Mesodermal cell (in vitro differentiated cells): ENCODE measurements around the gene LRRTM4.
"Not testable (repeated sequence)": the region's sequence is repeated elsewhere in the genome, so short reads cannot be mapped to it uniquely, and the experiment has no call there.

Source experiments
- H3K27ac ChIP-seq: 2 replicates; pipeline ENCODE4 v1.7.0; 2013; ENCODE audit warnings: mild to moderate bottlenecking, low read depth, low read length, moderate library complexity; ENCODE audit not compliant: severe bottlenecking
- H3K36me3 ChIP-seq: 2 replicates; pipeline ENCODE4 v1.7.1; 2013; ENCODE audit warnings: mild to moderate bottlenecking, low read length, moderate library complexity; ENCODE audit not compliant: control insufficient read depth, insufficient read depth
- H3K4me1 ChIP-seq: one replicate; pipeline ENCODE4 v1.7.1; 2013; ENCODE audit warnings: mild to moderate bottlenecking, low read length; ENCODE audit not compliant: insufficient read depth, control insufficient read depth, poor library complexity, severe bottlenecking
- H3K4me3 ChIP-seq: 2 replicates; pipeline ENCODE4 v1.7.0; 2013; ENCODE audit warnings: low read length, control low read depth, mild to moderate bottlenecking; ENCODE audit not compliant: insufficient read depth, poor library complexity, severe bottlenecking; ENCODE audit errors: extremely low read depth
- H3K9me3 ChIP-seq: 2 replicates; pipeline ENCODE4 v1.7.1; 2013; ENCODE audit warnings: mild to moderate bottlenecking, low read length, moderate library complexity; ENCODE audit not compliant: control insufficient read depth
- WGBS, 2 experiments: methylation state at CpG; one replicate each; pipeline ENCODE4 v1.1.5; 2013; ENCODE audit warnings: missing lambda C conversion rate in 2 of 2; ENCODE audit not compliant: insufficient coverage in 2 of 2; 5-methylcytosine and 5-hydroxymethylcytosine counted together

The LRRTM4 gene

DNA sequence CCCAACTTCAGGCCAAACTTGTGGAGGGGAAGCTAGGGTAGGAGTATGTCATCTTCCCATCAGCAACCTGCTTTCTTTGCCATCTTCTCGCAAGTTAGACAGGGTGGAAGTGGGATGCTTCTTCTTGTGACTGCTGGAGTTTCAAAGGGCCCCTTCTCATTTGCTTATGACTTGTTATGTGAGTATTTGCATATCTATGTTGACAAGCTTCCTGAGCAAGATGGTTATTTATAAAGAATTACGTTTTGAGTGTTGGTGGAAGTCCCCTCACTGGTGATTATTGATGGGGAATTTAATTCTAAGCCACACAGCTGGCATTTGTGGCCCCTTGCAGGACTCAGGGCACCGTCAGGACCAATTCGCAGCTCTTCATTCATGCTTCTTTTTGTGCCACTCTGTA is 791.0 kb downstream of the LRRTM4 start:
- no peaks in the 10 kb centered on the region for H3K9me3 ChIP-seq
- 75 to 100% methylated on average over 1 to 3 of the region's 4 CpGs for WGBS, 2 experiments
- no peaks in the 10 kb centered on the region for H3K4me1 ChIP-seq
- no peaks in the 10 kb centered on the region for H3K36me3 ChIP-seq
- H3K4me3 ChIP-seq, result no peak overlapping the region
- H3K27ac ChIP-seq, result no peak overlapping the region

DNA sequence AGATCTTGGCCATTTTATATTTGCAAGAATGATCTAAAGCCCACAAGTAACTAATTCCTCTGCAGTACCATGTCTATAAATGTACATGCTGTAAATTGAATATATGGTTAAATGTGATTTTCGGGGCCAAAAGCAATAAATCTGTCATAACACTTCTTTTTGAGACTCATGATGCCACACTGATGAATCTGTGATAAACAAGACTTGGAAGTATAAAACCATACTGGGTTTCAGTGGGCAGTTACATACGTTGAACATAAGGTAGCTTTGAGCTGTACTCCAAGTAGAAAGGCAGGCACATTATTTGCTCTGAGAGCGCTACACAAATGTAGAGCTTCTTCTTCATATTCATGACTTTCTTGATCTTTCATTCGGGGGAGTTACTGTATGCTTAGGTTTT is 792.2 kb downstream of the LRRTM4 start:
- no peak overlapping the region for H3K4me3 ChIP-seq
- no peaks in the 10 kb centered on the region for H3K36me3 ChIP-seq
- H3K27ac ChIP-seq, result no peak overlapping the region
- 91 to 92% methylated on average over 2 to 3 of the region's 4 CpGs for WGBS, 2 experiments
- H3K9me3 ChIP-seq, result no peaks in the 10 kb centered on the region
- no peaks in the 10 kb centered on the region for H3K4me1 ChIP-seq

DNA sequence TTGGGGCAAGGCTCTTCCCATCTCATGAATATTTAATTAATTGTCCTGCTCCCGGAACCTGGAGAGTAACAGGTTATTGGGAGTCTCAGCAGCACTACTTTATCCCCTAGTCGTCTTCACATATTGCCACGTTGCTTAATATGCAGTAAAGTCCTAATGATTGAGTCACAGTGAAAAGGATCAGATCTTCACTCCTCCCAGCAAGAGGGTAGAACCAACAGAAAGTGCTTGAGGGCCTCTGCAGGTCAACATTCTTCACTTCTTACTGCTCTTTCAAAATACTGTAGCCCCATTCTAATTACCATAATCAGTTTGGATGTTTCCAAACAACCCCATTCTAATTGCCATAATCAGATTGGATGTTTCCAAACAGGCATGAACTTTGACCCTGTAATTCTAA is 801.0 kb downstream of the LRRTM4 start:
- Histone ChIP-seq H3K4me3 (no peak overlapping the region), H3K4me1 (no peaks in the 10 kb centered on the region), H3K36me3 (no peaks in the 10 kb centered on the region), H3K9me3 (no peaks in the 10 kb centered on the region), H3K27ac (no peak overlapping the region)
- WGBS, 2 experiments, result 72% methylated on average over 2 of the region's 3 CpGs; no CpG with 5 or more reads in 1 of the 2 experiments

DNA sequence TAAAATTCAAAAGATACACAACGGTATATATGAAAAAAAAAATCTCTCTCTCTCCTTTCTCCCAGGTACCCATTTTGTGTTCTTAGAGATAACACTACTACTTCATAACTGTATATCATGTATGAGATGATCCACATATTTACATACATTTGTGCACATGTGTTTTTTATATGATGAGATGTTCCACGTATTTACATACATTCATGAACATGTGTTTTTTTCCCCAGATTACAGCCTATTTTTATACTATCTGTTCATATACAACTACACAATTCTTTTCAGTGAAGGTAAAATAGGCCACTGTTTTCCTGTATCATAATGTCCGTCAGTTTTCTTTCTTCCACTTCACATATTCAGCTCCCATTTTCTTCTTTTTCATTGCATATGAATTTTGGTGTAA is 808.9 kb downstream of the LRRTM4 start:
- Histone ChIP-seq H3K4me3 (no peak overlapping the region), H3K36me3 (no peaks in the 10 kb centered on the region), H3K27ac (no peak overlapping the region), H3K9me3 (no peaks in the 10 kb centered on the region), H3K4me1 (no peaks in the 10 kb centered on the region)
- no CpG with 5 or more reads among the region's 3 CpGs for WGBS, 2 experiments

DNA sequence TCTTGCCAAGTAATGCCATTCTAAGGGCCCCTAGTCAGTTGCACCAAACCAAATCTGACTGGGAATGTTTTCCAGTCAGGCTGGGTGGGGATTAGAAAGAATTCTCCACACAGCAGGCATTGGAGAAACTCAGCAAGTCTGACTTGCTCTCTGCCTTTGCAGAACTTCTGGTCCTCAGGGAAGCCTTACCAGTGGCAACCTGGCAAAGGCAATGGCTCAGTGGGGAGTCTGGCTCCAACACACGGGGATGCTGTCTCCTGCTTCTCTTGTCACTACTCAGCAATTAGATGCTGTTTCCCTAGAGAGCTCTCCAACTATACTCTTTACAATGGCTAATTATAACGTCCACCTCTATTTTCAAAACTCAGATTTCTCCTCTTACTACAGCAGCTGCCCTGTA is 810.7 kb downstream of the LRRTM4 start:
- Histone ChIP-seq H3K9me3 (no peaks in the 10 kb centered on the region), H3K36me3 (no peaks in the 10 kb centered on the region), H3K4me1 (no peaks in the 10 kb centered on the region), H3K27ac (no peak overlapping the region), H3K4me3 (no peak overlapping the region)
- WGBS, 2 experiments, result 43 to 46% methylated on average over 2 of the region's 2 CpGs

DNA sequence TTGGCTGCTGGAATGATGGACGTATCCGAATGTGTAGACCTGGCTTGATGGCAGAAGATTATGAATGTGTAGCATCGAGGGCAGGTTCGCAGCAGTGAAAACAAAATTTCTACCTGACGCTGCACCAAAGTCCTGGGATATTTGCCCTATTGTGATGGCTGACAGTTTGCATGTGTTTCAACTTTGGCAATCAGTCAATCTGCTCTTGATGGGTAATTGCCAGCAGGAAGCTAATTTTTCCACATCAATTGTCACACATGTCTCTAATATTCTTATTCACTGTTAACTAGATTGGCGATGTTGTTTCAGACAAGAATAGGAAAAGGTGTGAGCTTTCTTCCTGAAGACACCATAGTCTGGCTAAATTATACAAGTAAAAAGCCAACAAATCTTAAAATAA is 821.3 kb downstream of the LRRTM4 start:
- WGBS, 2 experiments, result 80 to 92% methylated on average over 5 of the region's 6 CpGs
- H3K27ac ChIP-seq, result no peak overlapping the region
- H3K36me3 ChIP-seq, result no peaks in the 10 kb centered on the region
- no peak overlapping the region for H3K4me3 ChIP-seq
- H3K4me1 ChIP-seq, result no peaks in the 10 kb centered on the region
- no peaks in the 10 kb centered on the region for H3K9me3 ChIP-seq

DNA sequence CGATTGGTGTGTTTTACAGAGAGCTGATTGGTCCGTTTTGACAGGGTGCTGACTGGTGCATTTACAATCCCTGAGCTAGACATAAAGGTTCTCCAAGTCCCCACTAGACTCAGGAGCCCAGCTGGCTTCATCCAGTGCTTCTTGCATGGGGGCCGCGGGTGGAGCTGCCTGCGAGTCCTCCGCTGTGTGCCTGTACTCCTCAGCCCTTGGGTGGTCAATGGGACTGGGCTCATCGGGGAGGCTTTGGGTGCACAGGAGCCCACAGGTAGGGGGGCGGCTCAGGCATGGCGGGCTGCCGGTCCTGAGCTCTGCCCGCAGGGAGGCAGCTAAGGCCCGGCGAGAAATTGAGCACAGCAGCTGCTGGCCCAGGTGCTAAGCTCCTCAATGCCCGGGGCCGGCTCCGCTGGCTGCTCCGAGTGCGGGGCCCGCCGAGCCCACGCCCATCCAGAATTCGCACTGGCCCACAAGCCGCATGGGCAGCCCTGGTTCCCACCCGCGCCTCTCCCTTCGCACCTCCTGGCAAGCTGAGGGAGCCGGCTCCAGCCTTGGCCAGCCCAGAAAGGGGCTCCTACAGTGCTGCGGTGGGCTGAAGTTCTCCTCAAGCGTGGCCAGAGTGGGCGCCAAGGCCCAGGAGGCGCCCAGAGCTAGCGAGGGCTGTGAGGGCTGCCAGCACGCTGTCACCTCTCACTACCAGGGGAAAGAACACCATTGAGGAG is 824.0 kb downstream of the LRRTM4 start:
- H3K4me3 ChIP-seq, H3K9me3 ChIP-seq, H3K27ac ChIP-seq, H3K4me1 ChIP-seq, H3K36me3 ChIP-seq: not testable (repeated sequence)
- 94 to 95% methylated on average over 16 to 25 of the region's 33 CpGs for WGBS, 2 experiments
